MM.1S (cell line): ENCODE data around the gene LCN15.

Experiments
- CTCF ChIP-seq: fragments of 300-600 bp; sonication (generic); IDR thresholded peaks from 2 replicates; pipeline ENCODE4 v1.5.1; 2016; ENCODE audit warnings: antibody characterized with exemption, low read length, mixed read lengths
- EZH2 ChIP-seq: fragments of 300-600 bp; sonication (generic); optimal IDR thresholded peaks from 2 replicates; pipeline ENCODE3; 2017; ENCODE audit warnings: low read depth, mild to moderate bottlenecking, antibody characterized with exemption, low read length, mixed read lengths
- EZH2phosphoT487 ChIP-seq: fragments of 300-600 bp; sonication (generic); IDR thresholded peaks from 2 replicates; pipeline ENCODE4 v1.6.1; 2018; ENCODE audit warnings: antibody characterized with exemption, low read length

- TF ChIP-seq CTCF (no peak), EZH2 (no peak), EZH2phosphoT487 (no peak)
Observed at GRCh38 chr9:136751814-136752213, 12.5 kb downstream of the LCN15 start.
